Left forelimb (tissue), 1 donor: ENCODE results near the gene DENND1A.
"Not testable (repeated sequence)": the region's sequence is repeated elsewhere in the genome, so short reads cannot be mapped to it uniquely, and the experiment has no call there.

Experiments used
- DNase-seq: peaks from one replicate; pipeline ENCODE4 v3.0.0-alpha.2; 2018; ENCODE audit warnings: low spot score

Gene DENND1A

GRCh38 chr9:123946101-123946821, 16.3 kb upstream of the DENND1A start:
- DNase-seq: no peak

GRCh38 chr9:123945532-123945931, 15.6 kb upstream of the DENND1A start:
- DNase-seq: no peak

- not testable (repeated sequence) for DNase-seq
Observed at GRCh38 chr9:123944464-123944863, 14.5 kb upstream of the DENND1A start.

- DNase-seq: no peak
Observed at GRCh38 chr9:123943671-123944070, 13.7 kb upstream of the DENND1A start.

GRCh38 chr9:123942542-123942941, 12.6 kb upstream of the DENND1A start:
- DNase-seq: no peak

- no peak for DNase-seq
Observed at GRCh38 chr9:123941524-123942070, 11.7 kb upstream of the DENND1A start.

- DNase-seq: no peak
Observed at GRCh38 chr9:123940721-123941523, 11.0 kb upstream of the DENND1A start.

GRCh38 chr9:123938401-123938800, 8.5 kb upstream of the DENND1A start:
- DNase-seq: no peak

DNA sequence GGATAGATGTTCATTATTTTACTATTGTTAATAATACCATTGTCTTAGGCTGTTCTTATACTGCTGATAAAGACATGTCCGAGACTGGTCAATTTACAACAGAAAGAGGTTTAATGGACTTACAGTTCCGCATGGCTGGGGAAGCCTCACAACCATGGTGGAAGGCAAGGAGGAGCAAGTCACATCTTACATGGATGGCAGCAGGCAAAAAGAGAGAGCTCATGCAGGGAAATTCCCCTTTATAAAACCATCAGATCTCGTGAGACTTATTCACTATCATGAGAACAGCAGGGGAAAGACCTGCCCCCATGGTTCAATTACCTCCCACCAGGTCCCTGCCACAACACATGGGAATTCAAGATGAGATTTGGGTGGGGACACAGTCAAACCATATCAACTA, 6.6 kb upstream of the DENND1A start:
- not testable (repeated sequence) for DNase-seq

DNA sequence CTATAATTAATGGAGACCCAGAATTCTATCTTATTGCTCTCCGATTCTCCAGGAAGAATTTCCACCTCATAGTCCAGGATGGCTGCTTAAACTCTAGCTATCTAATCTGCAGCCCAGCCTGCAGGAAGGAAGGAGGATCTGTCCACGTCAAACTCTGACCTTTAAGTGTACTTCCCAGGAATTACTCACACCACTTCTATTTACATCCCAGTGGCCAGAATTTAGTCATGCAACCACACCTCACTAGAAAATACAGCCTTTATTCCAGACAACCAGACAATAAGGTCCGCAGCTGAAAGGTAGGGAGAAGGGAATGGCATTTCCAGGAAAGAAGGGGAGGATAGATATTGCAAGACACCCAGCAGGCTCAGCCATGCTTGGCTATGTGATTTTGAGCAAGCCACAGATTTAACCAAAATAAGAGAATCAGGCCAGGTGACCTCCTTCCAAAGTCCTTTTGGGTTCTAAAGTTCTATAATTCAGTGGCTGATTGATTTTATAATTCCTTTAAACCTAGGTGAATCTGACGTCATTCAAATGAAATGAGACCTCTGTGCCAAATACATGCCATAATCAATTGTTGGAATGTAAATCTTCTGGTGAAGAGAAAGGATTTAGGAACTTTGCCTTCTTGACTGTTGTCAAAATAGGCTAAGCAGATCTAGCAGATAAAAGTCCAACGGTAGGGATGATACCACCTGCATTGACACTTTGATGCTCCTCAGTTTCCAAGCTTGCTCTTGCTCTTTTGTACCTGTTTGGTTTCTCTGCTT, 3.7 kb upstream of the DENND1A start:
- no peak for DNase-seq

DNA sequence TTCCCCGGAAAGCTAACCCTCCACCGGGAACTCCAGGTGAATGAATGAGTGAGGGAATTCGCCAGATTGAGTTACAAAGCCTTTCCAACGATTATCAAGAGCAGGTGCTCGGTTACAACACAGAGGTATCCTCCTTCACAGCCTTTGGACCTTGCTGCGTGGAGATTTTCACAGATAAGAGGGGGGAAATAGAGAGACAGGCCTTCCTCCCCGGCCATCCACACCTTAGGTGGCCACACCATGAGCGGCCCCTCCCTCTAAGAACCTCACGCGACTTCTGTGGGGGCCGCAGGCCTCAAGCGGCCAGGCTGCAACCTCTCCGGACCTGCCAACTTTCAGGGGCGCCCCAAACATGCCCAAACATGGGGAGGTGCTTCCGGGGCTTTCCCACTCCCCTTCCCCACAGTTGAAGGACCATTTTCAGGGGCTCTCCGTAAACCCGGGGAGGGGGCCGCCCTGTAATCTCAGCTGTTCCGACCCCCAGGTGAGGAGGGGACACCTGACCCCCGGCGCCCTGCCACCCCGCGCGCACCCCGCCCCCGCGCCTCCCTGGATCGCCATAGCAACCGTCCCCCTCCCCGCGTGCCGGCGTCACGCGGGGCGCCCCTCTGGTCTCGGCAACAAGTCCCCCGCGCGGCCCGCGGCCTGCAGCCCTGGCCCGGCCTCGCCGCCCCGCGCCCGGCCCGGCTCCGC, 603 bp downstream of the DENND1A start:
- DNase-seq: no peak

DNA sequence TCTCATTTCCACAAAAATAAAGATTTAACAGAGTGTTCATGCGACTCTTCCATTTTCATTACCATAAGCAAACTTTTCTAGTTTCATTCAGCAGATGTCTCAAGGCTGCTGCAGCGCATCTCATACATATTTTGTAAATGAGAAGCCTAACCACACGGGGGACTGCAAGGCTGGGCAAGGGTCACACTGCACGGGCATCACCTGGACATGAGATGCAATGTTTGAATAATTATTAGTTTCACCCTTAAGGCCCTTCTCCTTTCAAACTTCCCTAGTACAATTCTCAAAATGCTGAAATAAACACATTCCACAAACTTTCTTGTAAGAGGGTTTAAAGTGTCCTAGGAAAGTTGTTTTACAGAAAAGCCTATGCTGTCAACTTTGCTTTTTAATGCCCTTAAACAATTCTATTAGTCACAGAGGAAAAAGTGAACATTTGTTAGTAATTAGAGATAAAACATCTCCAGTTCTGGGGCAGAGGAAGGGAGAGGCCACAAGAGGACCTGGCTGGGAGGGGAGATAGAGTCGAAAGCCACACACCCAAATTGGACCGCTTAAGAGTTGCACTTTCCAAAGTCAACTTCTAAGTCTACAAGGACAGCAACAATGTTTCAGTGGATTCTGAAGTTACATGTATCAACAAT, 1.3 kb downstream of the DENND1A start:
- no peak for DNase-seq

- DNase-seq: no peak
Observed at GRCh38 chr9:123927625-123928532, 2.0 kb downstream of the DENND1A start.

DNA sequence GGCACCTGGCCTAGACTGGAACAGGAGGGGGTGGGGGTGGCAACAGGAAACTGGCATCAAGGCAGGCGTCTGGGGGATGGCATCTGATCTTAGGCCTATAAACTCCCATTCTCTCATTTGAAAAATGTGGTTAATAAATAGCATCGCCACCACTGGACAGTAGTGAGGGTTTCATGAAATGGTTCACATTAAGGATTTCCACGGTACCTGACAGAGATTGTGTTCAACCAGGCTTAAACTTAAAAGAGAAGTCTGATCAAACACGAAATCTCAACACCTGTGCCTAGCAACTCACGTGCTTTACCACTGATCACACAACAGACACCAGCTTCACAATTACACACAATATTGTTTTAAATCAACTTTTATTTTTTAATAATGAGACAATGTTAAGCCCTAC, 3.0 kb downstream of the DENND1A start:
- DNase-seq: no peak

DNA sequence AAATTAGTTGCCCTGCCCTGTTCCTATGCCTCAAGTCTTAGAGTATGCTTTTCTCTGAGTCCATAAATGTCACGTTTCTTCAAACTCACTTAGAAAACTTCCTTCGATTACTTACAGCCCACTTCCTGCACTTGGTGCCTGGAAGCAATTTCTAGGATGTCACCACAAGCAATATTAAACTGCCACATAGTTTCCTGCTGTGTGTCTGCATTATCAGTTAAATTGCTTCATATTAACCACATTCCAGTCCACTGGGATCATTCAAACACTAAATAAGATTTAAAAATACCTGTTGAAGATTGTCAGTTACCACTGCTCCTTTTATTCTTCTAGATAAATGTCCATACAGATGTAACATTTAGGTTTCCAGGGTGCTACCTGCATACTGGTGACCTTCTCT, 4.1 kb downstream of the DENND1A start:
- DNase-seq: no peak

DNA sequence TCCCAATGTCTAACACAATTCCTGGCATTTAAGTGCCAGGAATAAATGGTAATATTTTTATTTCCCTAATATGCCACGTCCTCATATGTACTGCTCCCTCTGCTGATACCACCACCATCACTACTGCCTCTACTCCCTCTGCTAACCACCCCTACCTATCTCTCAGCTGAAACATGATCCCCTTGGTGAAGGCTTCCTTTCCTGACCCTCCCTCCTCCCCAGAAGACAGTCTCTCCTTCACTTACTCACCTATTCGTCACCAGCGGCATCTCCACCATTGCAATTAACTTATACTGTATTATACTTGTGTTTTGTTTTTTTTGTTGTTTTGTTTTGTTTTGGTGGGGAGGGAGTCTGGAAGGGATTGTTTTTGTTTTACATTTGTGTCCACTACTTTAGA, 4.8 kb downstream of the DENND1A start:
- no peak for DNase-seq

GRCh38 chr9:123924727-123925126, 5.2 kb downstream of the DENND1A start:
- no peak for DNase-seq

DNA sequence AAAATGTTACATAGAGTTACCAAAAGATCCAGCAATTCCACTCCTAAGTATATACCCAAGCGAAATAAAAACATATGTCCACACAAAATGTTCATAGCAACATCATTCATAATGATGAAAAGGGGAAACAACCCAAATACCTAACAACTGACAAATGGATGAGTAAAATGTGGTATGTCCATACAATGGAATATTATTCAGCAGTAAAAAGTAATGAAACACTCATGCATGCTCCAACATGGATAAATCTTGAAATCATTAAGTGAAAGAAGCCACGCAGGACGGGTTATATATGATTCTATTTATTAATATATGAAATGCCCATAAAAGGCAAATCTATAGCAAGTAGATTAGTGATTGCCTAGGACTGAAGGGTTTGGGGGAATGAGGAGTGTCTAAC, 6.0 kb downstream of the DENND1A start:
- no peak for DNase-seq

- no peak for DNase-seq
Observed at GRCh38 chr9:123923377-123923776, 6.5 kb downstream of the DENND1A start.

- DNase-seq: no peak
Observed at GRCh38 chr9:123922911-123923310, 7.0 kb downstream of the DENND1A start.
